SKM-1 (cell line): Measurements from ENCODE around the gene MYH9.

ENCODE experiments used
- DNase-seq: peaks from one replicate; lab custom pipeline; 2025; ENCODE audit not compliant: unreplicated experiment; lab: John Stamatoyannopoulos, UW

Gene MYH9

GRCh38 chr22:36351921-36352802 is 35.6 kb downstream of the MYH9 start:
- DNase-seq = no peak

DNA sequence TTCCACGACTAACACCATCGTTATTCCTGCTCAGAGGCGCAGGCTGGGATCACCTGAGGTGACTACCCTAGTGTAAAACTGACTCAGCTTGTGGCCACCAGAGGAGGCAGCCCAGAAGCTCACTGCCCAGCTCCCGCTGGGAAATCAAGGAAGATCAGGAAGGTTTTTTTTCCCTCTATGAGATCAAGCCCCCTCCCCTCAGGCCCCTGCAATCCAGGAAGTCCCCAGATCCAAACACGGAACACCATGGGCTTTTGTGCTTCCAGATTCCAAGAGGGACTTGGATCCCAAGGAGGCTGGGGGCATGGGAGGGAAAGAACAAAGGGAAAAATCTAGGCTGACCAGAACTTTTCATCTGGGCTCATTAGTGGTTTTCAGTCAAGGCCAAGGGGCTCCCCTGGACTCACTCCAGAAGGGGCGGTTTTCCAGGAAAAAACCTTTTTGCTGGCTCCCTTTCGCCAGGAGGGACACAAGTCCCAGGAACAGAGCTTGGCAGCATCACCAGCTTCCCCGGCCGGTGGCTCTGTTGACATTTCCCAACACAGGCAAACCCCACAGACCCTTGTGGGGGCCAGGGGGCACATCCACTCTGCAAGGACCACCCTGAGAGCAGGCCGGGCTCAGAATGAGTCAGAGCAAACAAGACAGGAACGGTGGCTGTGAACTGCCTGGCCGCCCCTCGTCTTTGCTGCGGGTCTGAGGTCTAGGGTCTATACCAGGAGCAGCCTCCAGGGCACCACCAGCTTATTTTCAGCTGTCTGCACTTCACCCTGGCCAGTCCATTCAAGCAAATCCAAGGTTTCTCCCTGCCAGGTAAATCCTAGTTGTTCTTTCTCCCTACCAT is 36.8 kb downstream of the MYH9 start:
- no peak for DNase-seq

DNA sequence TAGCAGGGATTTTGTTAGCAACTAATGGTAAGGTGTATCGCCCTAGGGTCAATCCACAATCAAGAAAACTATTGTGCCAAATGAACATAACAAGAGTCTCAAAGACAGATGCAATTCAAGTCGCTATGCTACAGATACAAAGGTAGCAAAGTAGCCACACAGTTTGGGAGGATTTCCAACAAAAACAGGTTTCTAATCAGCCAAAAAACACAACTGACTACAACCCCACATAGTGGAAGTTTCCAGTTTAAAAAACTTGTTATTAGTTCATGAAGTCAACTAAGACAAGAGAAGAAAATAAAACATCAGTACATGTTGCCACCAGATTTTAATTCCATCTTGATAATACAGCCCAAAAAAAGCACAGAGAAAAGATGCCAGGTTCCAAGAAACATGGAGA is 38.0 kb downstream of the MYH9 start:
- DNase-seq = no peak

GRCh38 chr22:36348760-36349159 is 39.0 kb downstream of the MYH9 start:
- DNase-seq = no peak

GRCh38 chr22:36347094-36347493 is 40.7 kb downstream of the MYH9 start:
- no peak for DNase-seq

DNA sequence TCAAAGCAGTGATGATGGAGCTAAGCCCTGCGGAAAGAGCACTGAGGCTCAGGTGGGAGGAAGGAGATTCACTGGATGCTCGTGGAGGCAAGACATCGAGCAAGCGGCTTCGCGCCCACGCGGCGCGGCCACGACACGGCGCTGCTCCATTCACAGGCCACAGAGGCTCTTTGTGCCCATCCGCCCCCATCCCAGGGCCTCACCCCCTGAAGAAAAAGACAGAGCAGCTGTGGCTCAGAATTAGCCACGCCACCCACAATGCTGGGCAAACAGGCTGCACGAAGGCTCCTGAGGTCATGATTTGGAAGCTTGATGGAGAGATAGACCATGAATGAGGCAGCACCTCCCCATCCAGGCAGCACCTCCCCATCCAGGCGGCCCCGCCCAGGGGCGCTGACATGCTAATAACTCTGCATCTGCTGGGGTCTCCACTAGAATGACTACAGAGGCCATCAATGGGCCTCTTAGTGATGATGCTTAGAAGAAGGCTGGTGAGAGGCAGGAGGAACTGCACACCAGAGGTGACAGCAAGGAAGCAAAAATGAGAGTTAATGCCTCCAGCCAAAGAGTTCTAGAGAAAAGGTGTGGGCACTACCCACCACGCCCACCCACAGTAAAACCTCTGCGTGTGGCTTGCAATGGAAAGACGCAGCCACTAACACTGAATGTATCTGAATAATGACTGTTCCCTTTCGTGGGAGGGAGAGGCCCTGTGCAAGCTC is 43.5 kb downstream of the MYH9 start:
- no peak for DNase-seq

DNA sequence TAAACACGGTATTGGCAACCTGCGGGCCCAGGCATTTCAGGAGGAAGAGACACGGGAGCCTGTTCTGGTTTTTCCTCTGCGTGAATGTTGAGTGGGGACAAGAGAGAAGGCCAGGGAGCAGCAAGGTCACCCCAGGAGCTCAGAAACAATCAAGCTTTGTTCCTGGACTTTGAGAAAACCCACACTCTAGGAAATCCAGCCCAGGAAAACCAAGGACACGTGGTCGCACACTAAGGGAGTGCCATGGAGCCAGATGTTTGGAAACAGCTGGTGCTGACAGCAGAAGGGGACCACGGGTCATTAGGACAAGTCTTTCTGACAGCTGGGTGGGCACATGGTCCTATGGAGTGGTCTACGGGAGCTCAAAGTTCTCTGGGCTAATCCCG is 44.1 kb downstream of the MYH9 start:
- DNase-seq = no peak

DNA sequence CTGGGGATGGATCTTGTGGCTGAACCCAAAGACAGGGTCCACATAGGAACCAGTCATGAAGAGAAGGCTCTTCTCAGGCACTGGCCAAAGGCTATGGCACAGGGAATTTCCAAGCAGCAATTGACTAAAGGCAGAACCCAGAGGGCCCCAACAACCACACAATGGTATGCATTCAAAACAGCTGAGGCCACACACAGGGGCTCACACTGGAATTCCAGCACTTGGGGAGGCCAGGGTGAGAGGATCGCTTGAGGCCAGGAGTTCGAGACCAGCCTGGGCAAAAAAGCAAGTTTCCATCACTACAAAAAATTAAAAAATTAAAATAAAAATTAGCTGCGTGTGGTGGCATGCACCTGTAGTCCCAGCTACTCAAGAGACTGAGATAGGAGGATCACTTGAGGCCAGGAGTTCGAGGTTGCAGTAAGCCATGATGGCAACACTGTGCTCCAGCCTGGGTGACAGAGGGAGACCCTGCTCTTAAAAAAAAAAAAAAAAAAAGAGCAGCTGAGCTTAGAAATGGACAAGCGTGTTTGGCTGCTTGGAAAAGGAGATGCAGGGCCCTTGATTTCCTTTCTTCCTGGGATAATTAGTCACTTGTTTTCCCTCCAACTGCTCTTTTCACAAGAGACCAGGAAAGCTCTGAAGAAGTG is 44.6 kb downstream of the MYH9 start:
- DNase-seq = no peak

DNA sequence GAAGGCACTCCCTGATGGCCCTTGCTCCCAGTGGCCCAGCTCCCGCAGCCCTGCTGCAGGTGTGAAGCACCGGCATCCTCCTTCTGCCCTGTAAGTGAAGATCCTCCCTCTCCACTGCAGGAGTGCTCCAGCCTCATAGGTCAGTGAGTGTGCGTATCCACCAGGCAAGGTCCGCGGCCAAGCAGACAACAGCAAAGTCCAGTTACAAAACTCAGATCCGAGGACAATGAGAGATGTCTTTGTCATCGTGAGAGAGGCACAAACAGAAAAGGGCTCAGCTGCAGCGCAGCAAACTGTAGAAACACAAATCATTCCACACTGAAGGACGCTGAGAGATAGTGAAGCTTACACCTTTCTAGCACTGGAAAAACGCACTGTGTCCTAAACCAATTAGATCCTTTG is 46.1 kb downstream of the MYH9 start:
- no peak for DNase-seq

DNA sequence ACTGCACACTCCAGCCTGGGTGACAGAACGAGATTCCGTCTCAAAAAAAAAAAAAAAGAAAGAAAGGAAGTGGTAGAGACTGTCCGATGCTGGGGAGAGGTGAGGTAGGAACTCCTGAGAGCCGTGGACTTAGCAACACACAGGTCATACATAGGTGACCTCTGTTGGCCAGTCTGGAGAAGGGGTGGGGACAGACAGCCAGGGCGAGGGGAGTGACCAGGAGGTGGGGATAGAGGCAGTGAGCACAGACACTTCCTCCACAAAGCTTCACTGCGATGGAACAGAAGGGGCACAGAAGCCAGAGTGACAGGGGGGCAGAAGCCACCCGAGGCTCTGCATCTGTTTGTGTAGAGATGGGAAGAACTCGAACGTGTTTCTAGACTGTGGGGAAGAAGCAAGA is 47.1 kb downstream of the MYH9 start:
- DNase-seq = no peak

DNA sequence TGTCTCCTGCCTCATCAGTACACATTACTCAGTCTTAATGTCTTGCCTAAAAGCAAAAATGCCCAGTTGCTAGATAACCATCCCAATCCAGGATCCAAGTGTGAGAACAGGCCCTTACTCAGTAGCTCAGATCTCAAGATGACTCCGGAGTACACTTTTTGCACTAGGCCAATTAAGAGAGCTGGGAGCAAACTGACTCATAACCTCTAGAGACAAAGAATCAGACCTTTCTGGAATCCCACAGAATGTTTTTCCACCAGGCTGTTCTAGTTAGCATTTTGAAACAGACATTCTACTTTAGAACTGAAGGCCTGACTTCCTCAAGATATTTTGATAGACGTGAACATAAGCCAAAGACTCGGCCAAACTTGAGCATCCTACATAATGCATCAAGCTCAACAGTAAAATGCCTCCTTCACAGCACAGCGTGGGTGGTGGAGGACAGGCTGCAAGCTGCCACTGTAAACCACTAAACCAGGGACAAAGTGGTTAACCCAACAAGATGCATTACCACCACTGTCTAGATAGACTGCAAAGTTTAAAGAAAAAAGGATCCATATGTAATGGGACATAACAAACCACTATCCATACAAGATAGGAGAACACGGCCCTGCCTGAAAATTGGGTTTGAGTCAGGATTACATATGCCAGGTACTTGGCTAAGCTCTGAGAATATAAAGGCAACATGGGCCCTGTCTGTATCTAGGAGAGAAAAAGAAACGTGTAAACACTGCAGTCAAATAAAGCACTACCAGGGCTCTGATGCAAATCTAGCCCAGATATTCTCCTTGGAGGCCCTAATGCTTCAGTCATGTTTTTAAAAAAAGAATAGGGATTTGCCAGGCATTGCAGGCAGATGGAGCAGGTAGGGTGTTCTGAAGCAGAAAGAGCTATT is 48.3 kb downstream of the MYH9 start:
- no peak for DNase-seq

DNA sequence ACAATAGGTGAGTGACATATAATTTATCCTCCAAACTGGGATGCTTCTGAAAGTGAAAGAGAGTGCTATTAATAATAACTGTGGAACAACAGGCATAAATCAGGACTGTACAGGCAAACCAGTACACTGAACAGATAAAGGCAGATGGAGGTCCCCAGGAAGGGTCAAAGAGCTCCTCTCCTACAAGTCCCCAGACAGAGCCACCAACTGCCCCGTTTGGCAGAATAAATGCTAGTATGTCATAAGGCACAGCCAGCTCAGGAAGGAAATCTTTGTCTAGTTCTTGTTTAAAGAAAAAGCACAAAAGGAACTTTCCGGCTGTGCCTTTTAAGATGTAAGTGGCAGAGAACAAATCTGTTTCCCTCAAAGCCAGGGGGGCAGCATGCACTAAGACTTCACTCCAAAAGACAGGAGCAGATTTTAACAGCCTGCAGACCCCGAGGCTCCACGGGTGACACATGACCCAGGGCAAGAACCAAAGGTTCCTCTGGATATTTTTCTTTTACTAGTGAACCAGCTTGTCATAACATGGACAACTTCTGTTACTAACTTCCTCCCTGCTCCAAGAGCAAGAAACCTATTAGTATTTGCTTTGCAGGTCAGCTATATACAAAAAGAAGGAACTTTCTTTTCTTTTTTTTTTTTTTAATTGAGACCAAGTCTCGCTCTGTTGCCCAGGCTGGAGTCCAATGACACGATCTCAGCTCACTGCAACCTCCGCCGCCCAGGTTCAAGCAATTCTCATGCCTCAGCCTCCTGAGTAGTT is 50.2 kb downstream of the MYH9 start:
- DNase-seq = no peak

DNA sequence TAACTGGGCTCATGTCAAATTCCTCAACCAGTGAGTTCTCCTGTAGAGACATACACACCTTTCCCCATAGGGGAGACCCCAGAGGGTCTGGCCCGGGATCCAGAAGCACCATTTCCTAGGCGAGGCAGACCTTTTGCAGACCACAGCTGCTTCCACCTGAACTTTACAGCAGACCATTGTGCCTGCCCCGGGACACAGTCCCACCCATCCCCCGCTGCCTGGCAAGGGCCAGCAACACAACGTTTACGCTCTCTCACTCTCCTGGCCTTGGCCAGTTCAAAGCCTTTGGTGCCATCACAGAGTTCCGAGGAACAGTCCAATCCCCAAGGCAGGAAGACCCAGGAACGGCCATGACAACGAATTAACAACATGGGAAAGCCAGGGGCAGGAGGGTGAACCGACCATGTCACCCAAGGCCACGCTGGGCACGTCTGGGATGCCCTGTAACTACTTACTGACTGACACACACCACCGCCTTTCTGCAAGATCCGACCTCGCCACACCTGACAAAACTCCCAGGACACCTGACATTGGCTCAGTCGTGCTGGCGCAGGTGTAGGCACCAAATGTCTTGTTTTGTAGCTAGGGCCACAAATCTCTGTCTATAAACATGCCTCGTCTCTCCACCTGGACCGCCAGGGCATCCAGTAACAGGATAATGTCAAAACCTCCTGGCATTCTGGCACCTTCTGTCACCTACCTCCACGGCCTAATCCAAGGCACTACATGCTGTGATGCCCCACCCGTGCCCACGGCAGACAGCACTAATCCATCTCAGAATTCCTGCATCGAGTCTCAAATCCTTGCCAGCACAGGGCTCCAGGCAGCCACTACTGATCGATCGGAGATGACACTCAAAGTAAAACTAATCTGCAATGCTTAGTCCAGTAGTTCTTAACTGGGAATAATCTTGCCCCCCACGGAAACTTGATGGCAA is 51.3 kb downstream of the MYH9 start:
- DNase-seq = no peak

GRCh38 chr22:36335621-36336020 is 52.1 kb downstream of the MYH9 start:
- no peak for DNase-seq

- no peak for DNase-seq
These were observed 52.8 kb downstream of the MYH9 start for GRCh38 chr22:36334821-36335603.

DNA sequence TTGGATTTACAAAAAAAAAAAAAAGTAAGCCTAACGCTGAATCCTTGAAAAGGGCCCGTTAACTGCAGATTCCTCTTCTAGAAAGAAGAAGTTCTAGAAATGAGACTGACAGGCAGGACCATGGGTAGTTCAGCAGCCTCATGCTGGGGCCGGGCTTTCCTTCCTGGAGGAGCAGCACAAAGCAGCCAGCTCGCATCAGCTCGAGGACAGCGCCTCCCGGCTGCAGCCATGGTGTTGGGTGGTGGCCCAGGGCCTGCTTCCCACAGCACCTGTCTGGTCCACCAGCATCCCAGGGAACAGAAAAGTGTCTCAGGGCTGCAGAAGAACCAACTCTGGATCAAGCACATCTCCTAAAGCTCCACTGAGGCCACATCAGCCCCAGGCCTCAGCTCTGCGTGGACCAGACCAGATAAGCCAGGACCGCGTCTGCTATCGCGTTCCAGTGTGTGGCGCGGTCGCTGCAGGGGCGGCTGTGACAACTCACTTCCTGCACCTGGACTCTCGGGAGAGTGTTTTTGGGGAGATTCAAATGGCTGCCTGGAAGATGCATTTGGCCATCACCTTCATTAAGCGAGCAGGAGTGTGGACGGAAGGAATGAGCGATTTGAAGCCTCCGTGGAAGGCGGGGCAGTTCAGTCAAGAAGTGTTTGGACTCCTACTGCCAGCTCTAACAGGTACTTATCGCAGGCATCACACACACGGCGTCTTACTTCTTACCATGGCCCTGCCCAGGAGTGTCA is 53.5 kb downstream of the MYH9 start:
- DNase-seq = no peak

DNA sequence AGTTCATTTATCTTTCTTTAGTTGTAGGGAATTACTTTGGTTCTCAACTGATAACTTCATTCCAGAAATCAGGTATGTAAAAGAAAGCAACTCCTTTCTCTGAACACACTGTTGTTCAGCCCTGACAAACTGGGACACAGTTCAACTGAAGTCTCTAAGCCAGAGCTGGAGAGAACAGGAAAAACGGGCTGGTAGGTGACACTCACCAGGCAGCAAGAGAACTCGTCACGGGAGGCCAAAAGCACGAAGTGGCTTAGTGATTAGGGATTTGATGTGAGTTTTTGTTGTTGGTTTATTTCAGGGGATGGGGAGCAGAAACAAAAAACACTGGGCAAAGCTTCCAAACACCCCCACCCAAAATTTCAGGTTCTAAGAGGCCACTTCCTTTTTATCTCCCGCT is 54.1 kb downstream of the MYH9 start:
- DNase-seq = no peak
